Right lung (tissue), 5 donors: ENCODE measurements around the gene SCCPDH. TPM values are rescaled to one million over a fixed set of nuclear protein-coding genes. Genes with fewer than 3 reads are reported as not detected.
A peak's percentile ranks its signal among the peaks of the same experiment; 100 is the strongest.

Source experiments
- DNase-seq, 2 donors: peaks; one replicate each; pipeline ENCODE4 v3.0.0-alpha.2; 2013
- polyA plus RNA-seq, 5 donors: library from polyadenylated mRNA; unstranded; fragments of 120-200 nt; gene quantifications; one replicate each; pipeline versions ENCODE4 v1.2.1 to v1.2.3, GENCODE V29; 2013; ENCODE audit warnings: inconsistent platforms in 1 of 5, low replicate concordance in 1 of 5; ENCODE audit not compliant: insufficient read length in 5 of 5, insufficient read depth in 1 of 5

Gene SCCPDH
- polyA plus RNA-seq, 5 donors: 40.2 to 46.7 (median 44.7) TPM

GRCh38 chr1:246782120-246782900, 58.1 kb downstream of the SCCPDH start:
- no peak for DNase-seq

GRCh38 chr1:246784621-246785493, 60.6 kb downstream of the SCCPDH start:
- no peak for DNase-seq

GRCh38 chr1:246785494-246786111, 61.4 kb downstream of the SCCPDH start:
- no peak for DNase-seq

DNA sequence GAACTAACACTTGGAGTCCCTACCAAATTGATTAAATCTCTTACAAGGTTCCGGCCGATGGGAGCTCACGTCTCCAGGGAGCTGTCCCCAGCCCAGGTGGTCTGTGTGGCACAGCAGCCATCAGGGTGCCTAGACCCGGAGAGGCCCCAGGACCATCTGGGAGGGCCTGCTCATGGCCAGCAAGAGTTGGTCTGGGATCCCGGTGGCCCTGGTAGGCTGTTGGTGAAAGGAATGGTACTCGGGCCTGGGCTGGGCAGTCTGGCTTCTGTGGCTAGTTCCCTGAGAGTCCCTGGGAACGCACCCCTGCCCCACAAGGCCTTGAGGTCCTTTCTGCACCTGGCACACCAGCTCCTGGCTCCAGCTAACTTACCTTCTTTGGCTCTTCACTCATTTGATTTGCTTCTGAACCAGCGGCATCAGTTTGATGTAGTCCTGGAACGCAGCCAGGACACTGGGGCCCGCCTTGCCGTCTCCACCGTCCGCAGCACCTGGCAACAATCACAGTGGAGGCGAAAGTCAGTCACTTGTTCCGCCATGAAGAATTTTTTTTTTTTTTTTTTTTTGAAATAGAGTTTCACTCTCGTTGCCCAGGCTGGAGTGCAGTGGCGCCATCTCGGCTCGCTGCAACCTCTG, 62.5 kb downstream of the SCCPDH start:
- DNase-seq: no peak

DNA sequence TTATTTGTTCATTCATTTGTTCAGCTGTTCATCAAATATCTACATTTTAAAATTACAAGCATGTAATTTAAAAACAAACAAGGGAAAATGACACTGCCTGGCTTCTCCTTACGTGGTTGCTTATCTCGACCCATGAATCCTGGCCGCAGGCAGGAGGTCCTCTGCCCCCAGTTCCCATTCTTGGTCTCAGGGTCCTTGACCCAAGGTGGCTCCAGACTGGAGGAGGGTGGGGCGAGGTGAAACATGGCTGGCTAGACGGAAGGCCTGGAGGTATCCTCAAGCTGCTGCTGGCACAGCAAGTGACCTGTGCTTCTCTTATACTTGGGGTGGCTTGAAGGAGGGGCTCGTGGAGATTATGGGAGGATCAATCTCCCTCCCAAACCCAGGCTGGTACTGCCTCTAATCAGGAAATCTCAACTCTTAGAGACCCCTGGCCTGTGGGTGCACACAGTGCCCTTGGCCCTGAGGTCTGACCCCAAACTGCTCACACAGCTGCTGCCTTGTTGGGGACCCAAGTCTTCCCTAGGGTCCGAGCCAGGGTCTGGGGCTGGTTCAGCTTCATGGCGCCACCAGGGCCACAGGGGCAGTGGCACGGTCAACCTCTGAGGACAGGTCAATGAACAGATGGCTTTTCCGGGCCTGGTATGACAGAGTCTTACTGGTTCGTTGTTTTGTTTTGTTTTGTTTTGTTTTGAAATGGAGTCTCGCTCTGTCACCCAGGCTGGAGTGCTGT, 63.7 kb downstream of the SCCPDH start:
- DNase-seq: no peak

GRCh38 chr1:246788895-246789338, 64.7 kb downstream of the SCCPDH start:
- DNase-seq: peak in 1 of 2 donors; percentile 32

DNA sequence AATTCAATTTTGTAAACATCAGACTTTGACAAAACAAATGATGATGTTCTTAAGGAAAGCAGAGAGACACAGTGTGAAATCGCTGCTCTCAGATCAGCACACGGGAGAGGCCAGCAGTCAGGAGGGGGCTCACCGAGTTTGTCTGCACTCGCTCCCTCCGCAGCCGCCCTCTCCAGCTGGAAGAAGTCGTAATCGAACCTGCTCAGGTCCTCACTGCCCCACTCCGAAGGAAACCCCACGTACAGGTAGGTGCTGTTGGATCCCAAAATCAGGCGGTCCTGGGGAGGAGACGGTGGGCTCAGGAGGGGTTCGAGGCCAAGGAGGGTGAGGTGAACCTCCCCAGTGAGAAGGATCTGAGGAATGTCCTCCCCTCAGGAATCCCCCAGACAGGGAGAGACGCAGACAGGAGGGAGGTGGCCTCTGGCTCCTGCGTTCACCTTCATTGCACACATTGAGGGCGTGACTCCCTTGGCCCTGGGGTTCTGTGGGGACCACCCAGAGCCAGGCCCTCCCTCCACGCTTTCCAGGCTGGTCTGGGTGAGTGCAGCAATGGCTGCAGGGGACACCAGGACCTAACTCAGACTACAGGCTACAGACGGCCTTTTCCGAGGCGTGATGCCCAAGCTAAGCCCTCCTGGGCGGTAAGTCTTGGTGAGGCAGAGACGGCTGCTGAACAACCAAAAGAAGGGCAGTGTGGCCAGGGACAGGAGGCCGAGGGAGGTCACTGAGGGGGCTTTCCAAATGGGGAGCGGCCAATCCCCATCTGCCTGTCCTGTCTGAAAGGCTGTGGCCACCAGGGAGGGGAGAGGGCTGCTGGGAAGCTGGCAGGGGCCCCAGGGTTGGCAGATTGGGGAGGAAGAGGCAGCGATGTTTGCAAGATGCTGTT, 65.5 kb downstream of the SCCPDH start:
- DNase-seq: no peak

GRCh38 chr1:246790364-246790763, 66.2 kb downstream of the SCCPDH start:
- DNase-seq: no peak

DNA sequence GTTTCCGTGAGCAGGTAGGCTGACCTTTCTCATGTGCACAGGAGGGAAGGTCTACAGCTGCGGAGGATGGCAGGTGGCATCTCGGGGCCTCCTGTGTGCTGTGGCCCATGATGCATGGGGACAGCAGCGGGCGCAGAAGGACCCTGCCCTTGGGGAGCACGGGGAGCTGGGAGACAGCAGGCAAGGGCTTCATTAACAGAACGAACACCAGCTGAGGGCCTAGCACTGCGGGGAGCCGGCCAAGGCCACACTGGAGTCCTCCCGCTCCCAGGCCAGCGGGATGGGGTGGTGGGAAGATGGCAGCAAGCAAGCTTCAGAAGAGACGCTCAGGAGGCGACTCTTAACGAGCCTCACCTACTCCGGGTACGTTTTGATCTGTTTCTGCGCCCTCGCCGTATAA, 66.6 kb downstream of the SCCPDH start:
- DNase-seq: no peak

GRCh38 chr1:246791303-246791918, 67.2 kb downstream of the SCCPDH start:
- no peak for DNase-seq

- no peak for DNase-seq
Observed at GRCh38 chr1:246792603-246793002, 68.4 kb downstream of the SCCPDH start.

DNA sequence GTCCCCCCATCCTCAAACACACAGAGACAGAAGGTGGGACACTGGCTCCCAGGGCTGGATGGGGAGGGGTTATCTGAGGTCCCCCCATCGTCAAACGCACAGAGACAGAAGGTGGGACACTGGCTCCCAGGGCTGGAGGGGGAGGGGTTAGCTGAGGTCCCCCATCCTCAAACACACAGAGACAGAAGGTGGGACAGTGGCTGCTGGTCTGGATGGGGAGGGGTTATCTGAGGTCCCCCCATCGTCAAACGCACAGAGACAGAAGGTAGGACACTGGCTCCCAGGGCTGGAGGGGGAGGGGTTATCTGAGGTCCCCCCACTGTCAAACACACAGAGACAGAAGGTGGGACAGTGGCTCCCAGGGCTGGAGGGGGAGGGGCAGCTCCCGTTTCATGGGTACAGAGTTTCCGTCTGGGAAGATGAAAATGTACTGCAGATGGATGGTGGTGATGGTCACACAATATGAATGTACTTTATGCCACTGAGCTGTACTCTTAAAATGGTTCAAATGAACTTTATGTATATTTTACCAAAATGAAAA, 69.2 kb downstream of the SCCPDH start:
- DNase-seq: no peak

GRCh38 chr1:246794048-246794827, 70.0 kb downstream of the SCCPDH start:
- DNase-seq: peak; percentile 35 to 42

DNA sequence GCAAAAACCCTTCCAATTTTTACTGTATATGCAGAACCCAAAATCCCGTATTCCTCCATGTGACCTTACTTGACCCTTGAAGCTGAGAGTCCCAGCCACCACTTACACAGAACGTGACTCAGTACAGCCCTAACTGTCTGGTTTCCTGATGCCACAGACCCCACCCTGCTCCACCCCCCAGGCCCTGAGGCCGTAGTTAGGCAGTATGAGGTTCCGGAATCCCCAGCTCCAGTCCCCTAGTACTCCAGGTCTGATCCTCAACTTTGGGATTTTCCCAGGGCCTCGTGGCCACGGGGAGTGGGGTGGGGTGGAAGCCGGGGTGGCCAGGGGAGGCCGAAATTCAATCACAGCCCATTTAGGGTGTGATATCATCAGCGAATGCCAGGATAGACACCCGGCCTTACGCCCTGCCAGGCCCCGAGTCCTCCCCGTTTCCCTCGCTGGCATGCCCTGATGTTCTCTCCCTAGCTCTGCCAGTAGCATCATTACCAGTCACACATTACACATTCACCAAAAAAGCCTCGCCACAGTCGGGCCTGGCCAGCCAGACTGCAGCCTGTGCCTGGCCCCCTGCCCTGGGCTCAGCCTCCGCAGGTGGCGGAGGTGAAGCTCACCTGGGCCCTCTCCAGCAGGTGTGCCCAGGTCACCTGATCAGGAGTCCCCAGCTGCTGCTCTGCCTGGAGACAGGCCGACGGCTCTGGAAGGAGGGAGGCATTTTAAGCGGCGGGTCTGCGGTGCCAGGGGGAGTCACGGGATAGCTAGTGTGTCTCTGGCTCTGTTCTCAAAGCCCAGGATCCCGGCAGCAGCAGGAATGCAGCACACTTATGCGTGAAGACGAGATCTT, 70.8 kb downstream of the SCCPDH start:
- no peak for DNase-seq

DNA sequence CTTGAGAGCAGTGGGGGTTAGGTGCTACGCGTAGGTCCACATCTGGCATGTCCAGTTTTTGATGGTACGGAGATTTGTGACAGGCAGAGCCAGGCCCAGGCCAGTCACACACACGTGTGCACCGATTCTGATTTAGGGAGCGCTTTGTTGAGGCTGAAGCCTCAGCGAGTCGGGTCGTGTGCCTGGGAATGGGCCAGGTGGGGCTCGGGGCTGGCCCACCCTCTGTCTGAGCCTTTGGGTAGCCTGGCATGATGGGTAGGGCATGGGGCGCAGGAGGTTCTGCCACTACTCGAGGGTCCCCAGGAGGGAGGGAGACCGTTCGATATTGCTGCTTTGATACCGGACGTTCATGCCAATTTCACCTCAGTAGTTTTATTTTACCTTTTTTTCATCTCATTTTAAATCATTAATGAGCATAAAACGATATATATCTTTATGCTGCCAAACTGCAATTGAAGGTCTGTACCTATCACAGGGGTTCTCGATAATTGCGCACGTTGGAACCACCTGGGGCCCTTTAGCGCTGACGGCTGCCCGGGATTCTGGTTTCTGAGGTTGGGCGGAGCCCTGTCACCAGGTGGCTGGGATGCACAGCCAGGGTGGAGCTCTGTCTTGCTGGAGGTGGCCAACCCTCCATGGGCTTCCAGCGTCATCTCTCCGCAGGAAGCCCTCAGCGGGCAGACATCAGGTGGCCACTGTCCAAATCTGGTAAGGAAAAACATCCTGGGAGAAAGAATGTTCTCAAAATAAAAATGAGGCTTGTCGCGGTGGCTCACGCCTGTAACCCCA, 71.9 kb downstream of the SCCPDH start:
- no peak for DNase-seq

GRCh38 chr1:246797157-246797556, 72.9 kb downstream of the SCCPDH start:
- DNase-seq: no peak

DNA sequence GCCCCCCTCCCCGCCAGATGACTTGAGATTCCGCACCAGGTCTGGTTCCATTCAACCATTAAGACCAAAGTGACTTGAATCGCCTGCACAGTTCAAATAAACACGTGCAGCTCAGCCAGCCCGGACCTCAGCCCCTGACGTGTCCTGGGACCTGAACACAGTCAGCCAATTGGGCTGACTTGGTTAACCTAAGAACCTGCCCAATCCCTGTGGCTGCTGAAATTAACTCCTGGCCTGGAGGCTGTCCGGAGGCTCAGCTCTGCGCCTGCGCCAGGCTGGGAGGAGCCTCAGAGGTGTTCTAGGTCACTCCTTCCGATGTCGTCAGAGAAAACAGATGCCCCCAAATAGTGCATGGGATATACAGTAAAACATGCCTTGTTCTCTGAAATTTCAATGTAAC, 73.4 kb downstream of the SCCPDH start:
- no peak for DNase-seq
